ENCODE data around the gene PDCD1.
"Not testable (repeated sequence)": the region's sequence is repeated elsewhere in the genome, so short reads cannot be mapped to it uniquely, and the experiment has no call there.

Gene PDCD1

GRCh38 chr2:241858206-241859016 lies at the start of gene PDCD1:
PDCD1 (minus strand) TSS chr2:241858894; CDS start chr2:241858838, 56 bp downstream.
- DNase-seq (ENCODE audit: low read depth) = no peak

DNA sequence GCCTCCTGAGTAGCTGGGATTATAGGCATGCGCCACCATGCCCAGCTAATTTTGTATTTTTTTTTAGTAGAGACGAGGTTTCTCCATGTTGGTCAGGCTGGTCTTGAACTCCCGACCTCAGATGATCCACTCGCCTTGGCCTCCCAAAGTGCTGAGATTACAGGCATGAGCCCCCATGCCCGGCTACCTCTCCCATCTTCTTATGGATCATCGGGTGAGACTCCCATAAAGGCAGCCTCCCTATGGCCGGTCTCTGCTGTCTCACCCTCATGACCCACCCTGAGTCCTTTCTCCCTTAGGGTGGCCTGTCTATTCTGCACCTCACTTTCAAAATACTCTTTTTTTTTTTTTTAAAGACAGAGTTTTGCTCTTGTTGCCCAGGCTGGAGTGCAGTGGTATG lies 49.1 kb upstream of the PDCD1 start:
- not testable (repeated sequence) for DNase-seq (ENCODE audit: low read depth)

DNA sequence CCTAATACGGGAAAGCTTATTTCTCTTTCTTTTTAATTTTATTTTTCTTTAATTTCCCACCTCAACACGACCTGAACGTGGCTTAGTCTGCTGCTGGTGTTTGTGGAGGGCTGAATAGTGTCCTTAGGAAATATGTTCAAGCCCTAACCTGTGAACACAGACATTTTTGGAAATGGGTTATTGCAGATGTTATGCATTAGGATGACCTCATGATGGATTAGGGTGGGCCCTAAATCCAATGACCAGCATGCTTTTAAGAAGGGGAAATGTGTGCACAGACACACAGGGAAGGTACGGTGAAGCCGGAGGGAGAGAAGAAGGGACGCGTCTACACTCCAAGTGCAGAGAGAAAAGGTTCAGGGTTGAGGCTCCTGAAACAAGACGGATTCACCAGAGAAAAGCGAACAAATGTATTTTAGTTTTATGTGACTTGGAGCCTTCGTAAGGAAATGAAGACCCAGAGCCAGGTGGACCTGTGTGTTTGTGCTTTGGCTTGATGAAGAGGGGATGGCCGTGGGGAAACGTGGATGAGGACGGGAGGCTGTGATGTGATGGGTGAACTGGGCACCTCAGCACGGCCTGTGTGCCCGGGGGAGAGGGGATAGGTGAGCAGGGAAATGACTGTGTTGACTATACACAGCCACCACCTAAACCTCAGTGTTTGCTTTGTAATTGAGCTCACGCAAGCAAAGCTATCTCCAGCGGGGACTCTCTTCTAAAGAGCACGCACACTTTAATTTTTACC lies 48.3 kb upstream of the PDCD1 start:
- no peak for DNase-seq (ENCODE audit: low read depth)

GRCh38 chr2:241906378-241906770 lies 47.7 kb upstream of the PDCD1 start:
- not testable (repeated sequence) for DNase-seq (ENCODE audit: low read depth)

- DNase-seq (ENCODE audit: low read depth) = no peak
Observed at GRCh38 chr2:241905716-241906377, 47.2 kb upstream of the PDCD1 start.

DNA sequence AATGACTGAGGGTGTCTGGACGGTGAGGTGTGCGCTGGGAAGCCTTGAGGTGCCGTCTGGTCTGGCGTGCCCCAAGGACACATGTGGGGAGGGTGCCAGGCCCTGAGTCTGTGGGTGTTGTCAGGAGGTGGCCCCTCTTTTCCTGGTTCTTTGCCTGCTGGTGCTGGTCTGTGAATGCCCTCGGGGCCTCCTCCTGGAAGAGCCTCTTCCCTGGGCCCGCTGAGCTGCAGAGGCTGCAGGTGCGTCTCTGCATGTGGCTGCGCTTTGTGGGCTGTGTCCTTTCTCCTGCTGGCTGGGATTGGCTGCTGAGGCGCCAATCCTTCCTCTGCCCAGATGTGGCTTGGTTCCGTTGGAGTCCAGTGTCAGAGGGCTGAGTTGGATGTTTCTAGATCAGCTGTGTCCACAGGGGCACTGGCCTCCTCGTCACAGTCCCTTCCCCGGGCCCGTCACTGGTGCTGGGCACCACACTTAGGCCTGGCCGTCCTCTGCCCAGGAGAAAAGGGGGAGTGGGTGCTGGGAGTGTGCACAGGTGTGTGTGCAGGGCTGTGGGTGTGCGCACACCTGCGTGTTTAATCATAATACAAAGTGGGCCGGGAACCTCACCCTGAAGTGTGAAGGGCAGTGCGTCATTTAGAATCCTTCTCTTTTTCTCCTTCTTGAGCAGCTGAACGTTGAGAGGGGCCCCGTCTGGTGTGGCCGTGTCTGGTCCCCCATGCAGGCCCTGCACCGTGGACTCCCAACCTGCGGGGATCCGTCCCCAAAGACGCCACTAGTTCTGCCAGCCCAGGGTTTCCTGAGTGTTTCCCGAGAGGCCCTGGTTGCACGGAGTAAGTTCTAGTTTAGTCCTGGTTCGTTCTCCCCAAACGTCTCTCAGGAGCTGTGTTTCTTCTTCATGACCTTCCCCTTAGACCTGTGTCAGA lies 46.4 kb upstream of the PDCD1 start:
- no peak for DNase-seq (ENCODE audit: low read depth)

DNA sequence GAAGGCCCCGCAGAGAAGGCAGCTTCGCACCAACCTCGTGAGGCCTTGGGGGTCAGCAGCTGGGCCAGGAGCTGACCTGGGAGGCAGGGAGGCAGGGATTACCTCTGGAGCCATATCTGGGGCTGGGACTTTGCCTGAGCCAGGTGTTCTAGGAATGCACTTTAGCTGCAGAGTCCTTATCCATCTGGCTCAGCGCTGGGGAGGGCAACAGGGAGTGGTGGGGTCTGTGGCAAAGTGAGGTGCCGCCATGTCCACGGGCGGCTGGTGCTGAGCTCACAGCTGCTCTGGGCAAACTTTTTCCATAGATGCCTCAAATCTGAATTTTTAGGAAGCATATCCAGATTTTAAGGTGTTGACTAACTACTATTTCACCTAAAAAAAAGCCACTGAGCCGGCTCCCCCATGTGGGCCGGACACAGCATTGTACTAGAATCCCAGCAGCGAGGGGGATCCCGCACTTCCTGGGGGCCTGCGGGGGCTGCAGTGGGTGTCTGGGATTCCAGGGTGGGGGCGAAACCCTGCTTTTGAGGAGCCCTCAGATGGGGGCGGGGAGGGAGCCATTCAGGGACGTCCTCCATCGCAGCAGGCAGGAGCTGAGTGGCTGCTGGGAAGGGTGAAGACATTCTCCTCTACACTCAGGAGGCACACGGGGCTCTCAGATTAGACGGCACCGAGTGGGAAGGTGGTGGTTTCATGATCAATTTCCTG lies 45.5 kb upstream of the PDCD1 start:
- DNase-seq (ENCODE audit: low read depth) = no peak

- DNase-seq (ENCODE audit: low read depth) = no peak
Observed at GRCh38 chr2:241903121-241904010, 44.7 kb upstream of the PDCD1 start.

DNA sequence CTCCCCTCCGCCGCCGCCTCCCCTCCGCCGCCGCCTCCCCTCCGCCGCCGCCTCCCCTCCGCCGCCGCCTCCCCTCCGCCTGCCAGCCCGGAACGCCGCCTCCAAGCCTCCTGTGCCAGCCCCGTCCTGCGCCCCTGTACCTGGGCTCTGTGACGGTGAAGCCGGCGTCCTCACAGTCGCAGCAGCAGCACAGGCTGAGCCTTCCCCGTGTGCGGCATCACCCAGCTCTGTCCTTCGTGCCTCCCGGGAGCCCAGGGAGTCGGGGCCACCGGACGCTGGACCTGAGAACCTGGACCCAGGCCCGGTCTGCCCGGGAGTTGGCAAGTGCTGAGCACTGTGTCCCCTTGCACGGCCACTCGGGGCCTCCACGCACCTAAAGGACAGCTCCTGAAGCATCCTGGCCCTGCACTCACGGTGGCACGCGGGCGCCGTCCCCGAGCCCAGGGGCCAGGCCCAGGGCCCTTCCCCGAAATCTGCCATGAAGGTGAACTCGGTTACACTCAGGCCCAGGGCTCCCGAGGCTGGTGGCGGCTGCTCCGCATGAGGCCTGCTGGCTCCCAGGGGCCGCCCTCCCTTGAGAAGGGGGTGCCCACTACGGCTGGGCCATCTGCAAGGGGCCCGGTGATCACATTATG lies 43.8 kb upstream of the PDCD1 start:
- no peak for DNase-seq (ENCODE audit: low read depth)

GRCh38 chr2:241901500-241902351 lies 43.0 kb upstream of the PDCD1 start:
- DNase-seq (ENCODE audit: low read depth) = no peak

- no peak for DNase-seq (ENCODE audit: low read depth)
Observed at GRCh38 chr2:241901018-241901380, 42.3 kb upstream of the PDCD1 start.

DNA sequence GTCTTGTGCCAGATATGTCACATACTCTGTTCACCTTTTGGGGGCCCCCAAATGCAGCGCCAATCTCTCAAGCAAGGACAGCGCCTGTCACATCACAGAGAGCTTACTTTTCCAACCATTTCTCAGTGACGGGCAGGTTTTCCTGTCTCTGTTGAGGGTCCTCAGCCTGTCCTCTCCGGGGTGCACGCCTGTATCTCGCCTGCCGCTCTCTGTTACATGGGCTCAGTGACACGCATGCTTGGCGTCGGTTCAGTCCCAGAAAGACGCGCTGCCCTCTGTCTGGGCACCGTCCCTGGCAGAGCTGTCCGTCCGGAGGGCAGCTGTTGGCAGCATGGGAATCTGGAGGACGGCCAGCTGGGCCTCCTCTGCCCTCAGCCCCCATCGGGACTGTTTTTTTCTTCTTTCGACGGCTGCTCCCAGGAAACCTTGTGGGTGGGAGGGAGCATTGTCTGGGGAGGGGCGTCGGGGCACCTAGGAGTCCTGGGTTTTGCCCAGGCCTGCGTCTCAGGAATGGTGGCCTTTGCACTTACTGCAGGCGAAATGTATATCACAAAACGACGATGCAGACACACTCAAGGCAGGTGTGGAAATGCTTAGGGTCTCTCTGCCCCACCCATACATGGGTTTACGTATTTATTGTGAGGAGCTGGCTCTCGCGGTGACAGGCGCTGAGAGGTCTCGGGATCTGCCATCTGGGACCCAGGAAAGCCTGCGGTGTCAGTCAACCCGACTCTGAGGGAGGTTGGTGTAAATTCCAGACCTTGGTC lies 41.7 kb upstream of the PDCD1 start:
- DNase-seq (ENCODE audit: low read depth) = no peak

DNA sequence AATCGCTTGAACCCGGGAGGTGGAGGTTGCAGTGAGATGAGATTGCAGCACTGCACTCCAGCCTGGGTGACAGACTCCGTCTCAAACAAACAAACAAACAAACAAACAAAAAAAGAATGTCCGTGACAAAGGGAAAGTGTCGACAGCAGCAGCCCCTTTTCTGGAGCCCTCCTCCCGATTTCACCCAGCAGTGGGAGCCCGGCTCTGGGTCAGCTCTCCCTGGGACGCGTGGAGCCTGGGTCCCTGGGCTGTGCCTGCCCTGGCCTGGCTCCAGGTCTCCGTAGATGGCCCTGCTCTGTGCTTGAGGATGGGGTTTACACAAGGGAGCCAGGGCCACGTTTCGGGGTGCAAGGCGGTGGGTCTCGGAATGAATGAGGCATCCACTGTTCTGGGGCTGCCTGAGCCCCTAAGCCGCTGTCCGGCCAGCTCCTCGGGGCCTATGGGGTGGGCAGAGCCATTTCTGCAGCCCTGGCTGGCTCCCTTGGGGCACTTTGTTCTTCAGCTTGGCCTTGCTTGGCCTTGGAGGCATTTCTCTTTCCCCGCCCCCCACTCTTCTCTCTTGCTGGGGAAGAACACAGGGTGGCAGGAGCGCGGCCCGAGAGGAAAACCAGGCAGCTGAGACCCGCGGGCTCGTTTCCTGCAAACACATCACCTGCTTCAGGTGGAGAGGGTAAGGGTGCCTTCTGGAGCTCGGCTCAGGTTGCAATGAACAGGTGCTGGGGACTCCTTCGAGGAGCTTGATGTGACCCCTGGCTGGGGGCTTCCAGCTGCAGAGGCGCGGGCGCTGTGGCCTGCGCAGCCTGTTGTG lies 40.0 kb upstream of the PDCD1 start:
- DNase-seq (ENCODE audit: low read depth) = no peak

- no peak for DNase-seq (ENCODE audit: low read depth)
Observed at GRCh38 chr2:241897231-241897916, 38.7 kb upstream of the PDCD1 start.

DNA sequence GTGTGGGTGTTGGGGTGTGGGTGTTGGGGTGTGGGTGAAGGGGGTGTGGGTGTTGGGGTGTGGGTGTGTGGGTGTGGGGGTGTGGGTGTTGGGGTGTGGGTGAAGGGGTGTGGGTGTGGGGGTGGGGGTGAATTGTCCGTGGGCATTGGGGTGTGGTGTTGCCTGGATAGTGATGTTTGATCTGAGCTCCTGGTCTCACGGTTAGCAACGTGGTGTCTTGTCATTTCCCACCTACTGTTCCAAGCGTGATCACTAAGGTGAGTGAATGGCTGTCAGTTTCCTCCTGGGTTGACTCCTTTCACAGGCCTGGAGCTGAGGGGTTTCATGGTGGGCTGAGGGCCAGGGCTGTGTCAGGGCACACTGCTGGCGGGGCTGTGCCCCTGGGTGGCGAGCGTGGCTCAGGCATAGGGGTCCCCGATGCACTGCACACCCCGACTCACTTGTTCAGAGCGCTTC lies 38.1 kb upstream of the PDCD1 start:
- no peak for DNase-seq (ENCODE audit: low read depth)

Data from GM04504 (cell line).